Endodermal cell (in vitro differentiated cells): ENCODE results near the gene NCOA6. TPM values are rescaled to one million over a fixed set of nuclear protein-coding genes. Genes with fewer than 3 reads are reported as not detected.

ENCODE experiments used
- DNase-seq: peaks from one replicate; pipeline ENCODE4 v3.0.0-alpha.2; 2017
- H3K27ac ChIP-seq: 2 replicates; pipeline ENCODE4 v1.5.1; 2013; ENCODE audit warnings: mild to moderate bottlenecking, low read depth, low read length, moderate library complexity
- H3K27me3 ChIP-seq: 2 replicates; pipeline ENCODE4 v1.6.1; 2013; ENCODE audit warnings: mild to moderate bottlenecking, low read length, moderate library complexity; ENCODE audit not compliant: insufficient read depth, control insufficient read depth, poor library complexity, severe bottlenecking
- H3K36me3 ChIP-seq: 2 replicates; pipeline ENCODE4 v1.7.0; 2013; ENCODE audit warnings: mild to moderate bottlenecking, low read length, moderate library complexity; ENCODE audit not compliant: control insufficient read depth, insufficient read depth
- H3K4me1 ChIP-seq: one replicate; pipeline ENCODE4 v1.7.0; 2013; ENCODE audit warnings: low read length; ENCODE audit not compliant: control insufficient read depth, insufficient read depth
- H3K4me3 ChIP-seq: 2 replicates; pipeline ENCODE4 v1.5.1; 2013; ENCODE audit warnings: mild to moderate bottlenecking, low read length, moderate library complexity
- H3K9ac ChIP-seq: 2 replicates; pipeline ENCODE4 v1.6.1; 2013; ENCODE audit warnings: mild to moderate bottlenecking, low read length, moderate library complexity; ENCODE audit not compliant: poor library complexity, severe bottlenecking; ENCODE audit errors: extremely low read depth
- H3K9me3 ChIP-seq: 2 replicates; pipeline ENCODE4 v1.6.1; 2013; ENCODE audit warnings: mild to moderate bottlenecking, low read length, moderate library complexity; ENCODE audit not compliant: control insufficient read depth
- H3K27ac Mint-ChIP-seq: 2 replicates; pipeline ENCODE4 v1.8.0; 2020; ENCODE audit warnings: mixed read lengths
- H3K27me3 Mint-ChIP-seq: 2 replicates; pipeline ENCODE4 v1.8.0; 2021; ENCODE audit warnings: mild to moderate bottlenecking, mixed read lengths; ENCODE audit not compliant: insufficient read depth
- H3K36me3 Mint-ChIP-seq: 2 replicates; pipeline ENCODE4 v1.8.0; 2020; ENCODE audit warnings: low read depth, mixed read lengths
- H3K4me1 Mint-ChIP-seq: 2 replicates; pipeline ENCODE4 v1.8.0; 2020; ENCODE audit warnings: mixed read lengths
- H3K4me3 Mint-ChIP-seq: 2 replicates; pipeline ENCODE4 v1.8.0; 2020; ENCODE audit warnings: mild to moderate bottlenecking, moderate library complexity, mixed read lengths
- H3K9me3 Mint-ChIP-seq: 2 replicates; pipeline ENCODE4 v1.8.0; 2020; ENCODE audit warnings: mild to moderate bottlenecking, mixed read lengths
- WGBS, 2 experiments: methylation state at CpG; one replicate each; pipeline versions ENCODE4 v1.1.5 to v1.1.7; 2013; ENCODE audit warnings: missing lambda C conversion rate in 2 of 2, mixed read lengths in 1 of 2; ENCODE audit not compliant: insufficient coverage in 1 of 2, insufficient read length in 1 of 2; 5-methylcytosine and 5-hydroxymethylcytosine counted together
- total RNA-seq, 2 donors: library from RNA; stranded (reverse); fragmentation: NEBNext Ultra II Directional in 1 of 2; extraction: Animal tissue kit (Norgen Biotek cat#: 25700) in 1 of 2; gene quantifications; 2 replicates in 1 of 2; 3 replicates in 1 of 2; pipeline ENCODE4 v1.2.1, GENCODE V29; 2021
- TF ChIP-seq, protein P1 (sequence below): fragments of 200-600 bp; sonication (generic); conservative IDR thresholded peaks from 2 replicates; pipeline ENCODE4 v1.5.0; 2021; ENCODE audit warnings: antibody characterized with exemption, mild to moderate bottlenecking

The NCOA6 gene
- total RNA-seq, 2 donors from 2014 or later, result 27.1 to 37.4 TPM

DNA sequence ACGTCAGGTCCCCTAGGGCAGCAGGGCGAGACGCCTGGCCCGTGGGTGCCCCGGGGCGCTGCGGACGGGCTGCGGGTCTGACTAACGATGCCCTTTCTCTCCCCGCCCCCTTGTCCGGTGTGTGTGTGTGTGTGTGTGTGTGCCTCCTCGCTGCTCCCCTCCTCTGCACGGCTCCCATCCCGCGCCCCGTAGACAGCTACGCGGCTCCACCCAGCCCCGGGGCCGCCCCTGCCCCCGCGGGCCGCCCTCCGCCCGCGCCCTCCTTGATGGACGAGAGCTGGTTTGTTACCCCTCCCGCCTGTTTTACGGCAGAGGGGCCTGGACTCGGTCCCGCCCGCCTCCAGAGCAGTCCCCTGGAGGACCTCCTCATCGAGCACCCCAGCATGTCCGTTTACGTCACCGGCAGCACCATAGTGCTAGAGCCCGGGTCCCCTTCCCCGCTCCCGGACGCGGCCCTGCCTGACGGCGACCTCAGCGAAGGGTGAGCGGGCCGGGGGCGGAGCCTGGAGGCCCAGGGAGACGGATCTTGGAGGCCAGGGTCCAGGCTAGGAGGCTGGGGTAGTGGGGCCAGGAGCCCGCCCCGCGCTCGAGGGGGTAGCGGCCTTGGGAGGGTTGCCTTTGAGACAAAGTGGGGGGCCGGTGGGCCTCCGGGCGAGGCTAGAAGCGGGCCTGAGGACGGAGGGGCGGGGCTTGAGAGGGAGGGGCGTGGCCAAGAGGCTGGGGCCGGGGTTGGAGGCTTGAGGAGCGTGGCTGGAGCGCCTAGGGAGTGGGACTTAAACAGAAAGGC is 116.2 kb downstream of the NCOA6 start:
- peak overlapping the region; percentile 67 for H3K4me3 Mint-ChIP-seq
- H3K4me1 Mint-ChIP-seq, result peaks cover 18% of the 10 kb centered on the region
- 6% methylated on average over 7 to 64 of the region's 64 CpGs for WGBS, 2 experiments
- peaks cover 13% of the 10 kb centered on the region for H3K36me3 ChIP-seq
- H3K27me3 ChIP-seq, result peaks cover 16% of the 10 kb centered on the region
- TF ChIP-seq, protein P1, sequence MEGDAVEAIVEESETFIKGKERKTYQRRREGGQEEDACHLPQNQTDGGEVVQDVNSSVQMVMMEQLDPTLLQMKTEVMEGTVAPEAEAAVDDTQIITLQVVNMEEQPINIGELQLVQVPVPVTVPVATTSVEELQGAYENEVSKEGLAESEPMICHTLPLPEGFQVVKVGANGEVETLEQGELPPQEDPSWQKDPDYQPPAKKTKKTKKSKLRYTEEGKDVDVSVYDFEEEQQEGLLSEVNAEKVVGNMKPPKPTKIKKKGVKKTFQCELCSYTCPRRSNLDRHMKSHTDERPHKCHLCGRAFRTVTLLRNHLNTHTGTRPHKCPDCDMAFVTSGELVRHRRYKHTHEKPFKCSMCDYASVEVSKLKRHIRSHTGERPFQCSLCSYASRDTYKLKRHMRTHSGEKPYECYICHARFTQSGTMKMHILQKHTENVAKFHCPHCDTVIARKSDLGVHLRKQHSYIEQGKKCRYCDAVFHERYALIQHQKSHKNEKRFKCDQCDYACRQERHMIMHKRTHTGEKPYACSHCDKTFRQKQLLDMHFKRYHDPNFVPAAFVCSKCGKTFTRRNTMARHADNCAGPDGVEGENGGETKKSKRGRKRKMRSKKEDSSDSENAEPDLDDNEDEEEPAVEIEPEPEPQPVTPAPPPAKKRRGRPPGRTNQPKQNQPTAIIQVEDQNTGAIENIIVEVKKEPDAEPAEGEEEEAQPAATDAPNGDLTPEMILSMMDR, result no peak
- no peak overlapping the region for H3K27ac Mint-ChIP-seq
- peak overlapping the region; percentile 76 for H3K4me3 ChIP-seq
- peak; percentile 95 for DNase-seq
- H3K9me3 Mint-ChIP-seq, result no peaks in the 10 kb centered on the region
- no peak overlapping the region for H3K9ac ChIP-seq
- peaks cover 14% of the 10 kb centered on the region for H3K36me3 Mint-ChIP-seq
- H3K27me3 Mint-ChIP-seq, result peaks cover 42% of the 10 kb centered on the region
- peak overlapping the region; percentile 40 for H3K27ac ChIP-seq
- H3K4me1 ChIP-seq, result peaks cover 5% of the 10 kb centered on the region
- H3K9me3 ChIP-seq, result no peaks in the 10 kb centered on the region

DNA sequence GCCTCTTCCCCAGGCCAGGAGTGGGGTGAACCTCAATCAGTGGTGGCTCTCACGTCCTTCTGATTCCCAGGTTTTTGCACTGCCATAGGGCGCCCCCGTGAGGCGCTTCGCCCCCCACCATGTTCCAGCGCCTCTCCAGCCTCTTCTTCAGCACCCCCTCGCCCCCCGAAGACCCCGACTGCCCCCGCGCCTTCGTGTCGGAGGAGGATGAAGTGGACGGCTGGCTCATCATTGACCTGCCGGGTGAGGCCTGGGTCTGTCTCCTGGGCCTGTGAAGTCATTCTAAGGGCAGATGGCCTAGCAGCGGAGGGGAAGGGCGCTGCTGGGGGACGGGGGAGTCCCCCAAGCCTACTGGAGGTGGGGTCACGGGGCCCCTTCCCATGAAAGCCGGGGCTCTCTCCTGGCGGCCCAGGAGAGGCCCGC is 116.8 kb downstream of the NCOA6 start:
- no peaks in the 10 kb centered on the region for H3K9me3 Mint-ChIP-seq
- peaks cover 7% of the 10 kb centered on the region for H3K36me3 ChIP-seq
- DNase-seq, result peak; percentile 81
- peaks cover 16% of the 10 kb centered on the region for H3K27me3 ChIP-seq
- peaks cover 18% of the 10 kb centered on the region for H3K4me1 Mint-ChIP-seq
- peaks cover 5% of the 10 kb centered on the region for H3K4me1 ChIP-seq
- H3K9me3 ChIP-seq, result no peaks in the 10 kb centered on the region
- peaks cover 42% of the 10 kb centered on the region for H3K27me3 Mint-ChIP-seq
- peak overlapping the region; percentile 76 for H3K4me3 ChIP-seq
- no peak overlapping the region for H3K27ac Mint-ChIP-seq
- no peak overlapping the region for H3K27ac ChIP-seq
- peaks cover 11% of the 10 kb centered on the region for H3K36me3 Mint-ChIP-seq
- TF ChIP-seq, protein P1, result peak; percentile 80
- WGBS, 2 experiments, result 19 to 35% methylated on average over 6 to 22 of the region's 22 CpGs
- H3K4me3 Mint-ChIP-seq, result peak overlapping the region; percentile 67
- H3K9ac ChIP-seq, result no peak overlapping the region

DNA sequence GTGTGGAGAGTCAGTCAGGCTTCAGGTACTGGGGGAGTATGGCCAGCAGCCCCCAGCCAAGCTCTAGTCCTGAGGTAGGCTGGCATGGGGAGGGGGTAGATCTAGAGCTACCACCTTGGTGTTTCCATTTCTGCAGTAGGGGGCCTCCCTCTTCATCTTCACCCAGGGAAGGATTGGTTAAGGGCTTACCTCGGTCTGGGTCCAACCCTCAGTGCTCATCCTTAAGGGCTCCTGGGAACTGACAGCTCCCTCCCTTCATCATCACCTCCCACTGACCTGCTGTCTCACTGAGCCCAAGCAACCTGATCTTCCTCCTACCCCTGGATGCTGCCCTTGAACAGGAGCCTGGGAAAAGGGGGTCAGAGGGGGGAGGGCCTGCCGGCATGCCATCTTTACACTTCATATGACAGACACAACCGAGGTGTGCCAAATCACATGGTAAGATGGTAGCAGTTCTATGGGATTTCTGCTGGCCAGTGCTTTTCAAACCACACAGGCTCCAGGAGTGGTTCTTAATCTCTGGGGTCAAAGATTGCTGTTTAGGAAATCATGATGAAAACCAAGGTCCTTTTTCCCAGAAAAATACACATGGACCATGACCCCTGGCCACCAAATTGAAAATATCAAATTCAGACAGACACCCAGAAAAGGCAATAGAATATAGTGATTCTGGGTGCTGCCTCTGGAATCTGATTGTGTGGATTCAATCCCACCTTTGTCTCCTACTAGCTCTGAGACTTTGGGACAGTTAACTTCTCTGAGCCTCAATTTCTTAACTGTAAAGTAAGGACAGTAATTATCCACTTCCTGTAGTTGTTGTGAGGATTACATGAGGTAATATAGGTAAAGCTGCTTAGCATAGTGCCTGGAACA is 118.3 kb downstream of the NCOA6 start:
- Mint-ChIP-seq H3K4me3 (no peak overlapping the region), H3K36me3 (peaks cover 3% of the 10 kb centered on the region), H3K4me1 (peaks cover 28% of the 10 kb centered on the region), H3K27ac (no peak overlapping the region), H3K9me3 (no peaks in the 10 kb centered on the region), H3K27me3 (peaks cover 48% of the 10 kb centered on the region)
- H3K36me3 ChIP-seq, result peaks cover 4% of the 10 kb centered on the region
- H3K27me3 ChIP-seq, result peaks cover 24% of the 10 kb centered on the region
- no peak for DNase-seq
- WGBS, 2 experiments, result 94 to 100% methylated on average over 2 to 3 of the region's 3 CpGs
- peaks cover 5% of the 10 kb centered on the region for H3K4me1 ChIP-seq
- no peak overlapping the region for H3K27ac ChIP-seq
- TF ChIP-seq, protein P1, result no peak
- no peaks in the 10 kb centered on the region for H3K9me3 ChIP-seq
- no peak overlapping the region for H3K9ac ChIP-seq
- H3K4me3 ChIP-seq, result no peak overlapping the region
